WTC11 (cell line): ENCODE measurements around the gene ULK4.

Experiments used
- ATF2 ChIP-seq: sonication (generic); formaldehyde crosslinking; IDR thresholded peaks from 2 replicates; pipeline ENCODE4 v1.8.1; 2022; ENCODE audit warnings: low read depth, missing genetic modification reagents, borderline replicate concordance
- CTCF ChIP-seq: fragments of 200-600 bp; IDR thresholded peaks from 2 replicates; pipeline ENCODE4 v1.8.0; 2022; ENCODE audit warnings: antibody characterized with exemption
- FOXK1 ChIP-seq: sonication (generic); formaldehyde crosslinking; IDR thresholded peaks from 2 replicates; pipeline ENCODE4 v1.8.0; 2022; ENCODE audit warnings: mild to moderate bottlenecking, moderate library complexity, missing genetic modification reagents
- IRF2 ChIP-seq: sonication (generic); formaldehyde crosslinking; IDR thresholded peaks from 2 replicates; pipeline ENCODE4 v1.8.0; 2022; ENCODE audit warnings: low read depth, missing genetic modification reagents, borderline replicate concordance
- NFATC4 ChIP-seq: fragments of 250-450 bp; sonication (Bioruptor Pico); IDR thresholded peaks from 2 replicates; pipeline ENCODE4 v1.9.0; 2021; ENCODE audit warnings: mild to moderate bottlenecking
- NR3C1 ChIP-seq: sonication (generic); formaldehyde crosslinking; conservative IDR thresholded peaks from 2 replicates; pipeline ENCODE4 v1.8.1; 2023; ENCODE audit warnings: low read depth, mild to moderate bottlenecking, missing genetic modification reagents
- SP1 ChIP-seq: sonication (generic); formaldehyde crosslinking; conservative IDR thresholded peaks from 2 replicates; pipeline ENCODE4 v1.8.1; 2022; ENCODE audit warnings: missing genetic modification reagents
- TEAD1 ChIP-seq: sonication (generic); formaldehyde crosslinking; IDR thresholded peaks from 2 replicates; pipeline ENCODE4 v1.8.0; 2022; ENCODE audit warnings: mild to moderate bottlenecking, missing genetic modification reagents
- USF2 ChIP-seq: sonication (generic); formaldehyde crosslinking; IDR thresholded peaks from 2 replicates; pipeline ENCODE4 v1.8.1; 2023; ENCODE audit warnings: mild to moderate bottlenecking, missing genetic modification reagents, moderate library complexity
- ZBTB21 ChIP-seq: sonication (generic); formaldehyde crosslinking; IDR thresholded peaks from 2 replicates; pipeline ENCODE4 v1.8.1; 2023; ENCODE audit warnings: mild to moderate bottlenecking, missing genetic modification reagents, borderline replicate concordance
- ZNF425 ChIP-seq: fragments of 250-450 bp; sonication (Bioruptor Pico); conservative IDR thresholded peaks from 2 replicates; pipeline ENCODE4 v1.9.0; 2021; ENCODE audit warnings: mild to moderate bottlenecking
- ZSCAN18 ChIP-seq: fragments of 250-450 bp; sonication (Bioruptor Pico); IDR thresholded peaks from 2 replicates; pipeline ENCODE4 v2.1.2; 2022; ENCODE audit warnings: mild to moderate bottlenecking, moderate library complexity

- TF ChIP-seq NR3C1 (CRISPR knock-in tag): no peak
- no peak for TF ChIP-seq SP1 (CRISPR knock-in tag)
- TF ChIP-seq CTCF: no peak
- no peak for TF ChIP-seq ATF2 (CRISPR knock-in tag)
- no peak for TF ChIP-seq TEAD1 (CRISPR knock-in tag)
- TF ChIP-seq ZBTB21 (CRISPR knock-in tag): no peak
- no peak for TF ChIP-seq ZSCAN18 (CRISPR knock-in tag)
- TF ChIP-seq IRF2 (CRISPR knock-in tag): no peak
- no peak for TF ChIP-seq NFATC4 (CRISPR knock-in tag)
- TF ChIP-seq ZNF425 (CRISPR knock-in tag): no peak
- no peak for TF ChIP-seq FOXK1 (CRISPR knock-in tag)
- no peak for TF ChIP-seq USF2 (CRISPR knock-in tag)
These were observed 263.0 kb downstream of the ULK4 start for GRCh38 chr3:41698898-41699297.
